ENCODE data around the gene ZNF768.

GRCh38 chr16:30519120-30520049 is 7.0 kb downstream of the ZNF768 start:
- TF ChIP-seq CTCF (IDR thresholded peaks at IDR 0.05) (no peak), POLR2A (IDR thresholded peaks at IDR 0.05) (no peak), POLR2AphosphoS5 (IDR thresholded peaks at IDR 0.05) (no peak)

Data from breast epithelium (tissue), 3 donors.